B cell (primary cell): ENCODE measurements around the gene COL1A1. TPM values are rescaled to one million over a fixed set of nuclear protein-coding genes. Genes with fewer than 3 reads are reported as not detected.

Source experiments
- ATAC-seq: fragments of 200-7000 bp; cut with Tn5 transposase; one replicate; pipeline ENCODE4 v1.10.0; 2021; ENCODE audit warnings: low read depth, mild to moderate bottlenecking, moderate number of reproducible peaks, moderate library complexity
- CTCF ChIA-PET: fragments of 350-600 bp; sonication (Branson Sonifier 250); formaldehyde crosslinking; loops from one replicate; lab custom pipeline; 2021; ENCODE audit warnings: antibody characterized with exemption, inconsistent platforms; lab: Charles Lee
- POLR2A ChIA-PET: fragments of 350-600 bp; sonication (Branson Sonifier 250); formaldehyde crosslinking; loops from one replicate; lab custom pipeline; 2021; ENCODE audit warnings: antibody characterized with exemption; lab: Charles Lee
- DNase-seq: peaks from one replicate; pipeline ENCODE4 v3.0.0; 2013
- H2AFZ ChIP-seq: 2 replicates; pipeline ENCODE4 v1.6.1; 2012; ENCODE audit warnings: mild to moderate bottlenecking, low read depth, low read length; ENCODE audit not compliant: insufficient read depth, poor library complexity, severe bottlenecking
- H3K27ac ChIP-seq, 2 donors: 1 replicate in 1 of 2; 2 replicates in 1 of 2; pipeline ENCODE4 v1.5.1; 2012 to 2013; ENCODE audit warnings: low read length in 2 of 2, mild to moderate bottlenecking in 2 of 2, moderate library complexity in 1 of 2
- H3K27me3 ChIP-seq, 4 experiments: fragments of 200-600 bp in 1 of 4; sonication (generic) in 1 of 4; replicated peaks in 1 of 4; 1 replicate in 2 of 4; 2 replicates in 2 of 4; pipeline versions ENCODE4 v1.6.1 to v1.7.0; 2013 to 2016; ENCODE audit warnings: low read length in 3 of 4, mild to moderate bottlenecking in 2 of 4, mixed read lengths in 1 of 4, moderate library complexity in 1 of 4; ENCODE audit not compliant: insufficient read depth in 4 of 4, control insufficient read depth in 3 of 4; ENCODE audit errors: control extremely low read depth in 1 of 4
- H3K36me3 ChIP-seq, 2 experiments: replicated peaks in 1 of 2; 1 replicate in 1 of 2; 2 replicates in 1 of 2; pipeline versions ENCODE4 v1.6.1 to v1.7.1; 2013; ENCODE audit warnings: low read length in 1 of 2; ENCODE audit not compliant: insufficient read depth in 2 of 2, control insufficient read depth in 1 of 2; ENCODE audit errors: control extremely low read depth in 1 of 2, extremely low read depth in 1 of 2
- H3K4me1 ChIP-seq, 2 donors: fragments of 200-600 bp in 1 of 2; sonication (generic) in 1 of 2; 1 replicate in 1 of 2; 2 replicates in 1 of 2; pipeline versions ENCODE4 v1.5.1 to v1.6.1; 2013 to 2017; ENCODE audit warnings: low read length in 2 of 2; ENCODE audit not compliant: control insufficient read depth in 2 of 2, insufficient read depth in 2 of 2
- H3K4me2 ChIP-seq: replicated peaks from 2 replicates; pipeline ENCODE3; 2012; ENCODE audit warnings: mild to moderate bottlenecking, low read depth, low read length; ENCODE audit not compliant: poor library complexity, severe bottlenecking
- H3K4me3 ChIP-seq, 5 experiments: fragments of 200-600 bp in 1 of 5; sonication (generic) in 1 of 5; 1 replicate in 3 of 5; 2 replicates in 2 of 5; pipeline versions ENCODE4 v1.5.1 to v1.7.0; 2011 to 2016; ENCODE audit warnings: low read length in 4 of 5, mild to moderate bottlenecking in 4 of 5, low read depth in 2 of 5, control low read depth in 1 of 5, moderate library complexity in 1 of 5; ENCODE audit not compliant: insufficient read depth in 1 of 5; ENCODE audit errors: control extremely low read depth in 1 of 5, extremely low read depth in 1 of 5
- H3K79me2 ChIP-seq: fragments of 200-600 bp; sonication (generic); one replicate; pipeline ENCODE4 v1.6.0; 2016; ENCODE audit warnings: low read length; ENCODE audit not compliant: control insufficient read depth, insufficient read depth
- H3K9ac ChIP-seq: fragments of 200-600 bp; sonication (generic); 2 replicates; pipeline ENCODE4 v1.6.1; 2017; ENCODE audit warnings: mild to moderate bottlenecking, low read length, moderate library complexity
- H3K9me3 ChIP-seq, 3 donors: one replicate each; pipeline versions ENCODE4 v1.6.1 to v1.7.1; 2013; ENCODE audit warnings: low read length in 2 of 3; ENCODE audit not compliant: control insufficient read depth in 2 of 3, insufficient read depth in 1 of 3; ENCODE audit errors: control extremely low read depth in 1 of 3
- H4K20me1 ChIP-seq: 2 replicates; pipeline ENCODE4 v1.6.0; 2012; ENCODE audit warnings: mild to moderate bottlenecking, low read length; ENCODE audit not compliant: insufficient read depth, control insufficient read depth, poor library complexity, severe bottlenecking
- H3K27ac Mint-ChIP-seq: one replicate; pipeline ENCODE4 v1.8.0; 2021; ENCODE audit warnings: mixed read lengths
- H3K27me3 Mint-ChIP-seq: one replicate; pipeline ENCODE4 v1.8.0; 2021; ENCODE audit warnings: mixed read lengths
- H3K4me1 Mint-ChIP-seq: one replicate; pipeline ENCODE4 v1.8.0; 2021; ENCODE audit warnings: mixed read lengths
- H3K4me3 Mint-ChIP-seq: one replicate; pipeline ENCODE4 v1.8.0; 2021; ENCODE audit warnings: mixed read lengths
- H3K9me3 Mint-ChIP-seq: one replicate; pipeline ENCODE4 v1.8.0; 2022; ENCODE audit warnings: mixed read lengths; ENCODE audit not compliant: insufficient read depth
- CTCF ChIP-seq: fragments of 200-600 bp; IDR thresholded peaks from one replicate; pipeline ENCODE4 v1.8.0; 2022; ENCODE audit warnings: antibody characterized with exemption, mild to moderate bottlenecking
- EZH2 ChIP-seq: IDR thresholded peaks from 2 replicates; pipeline ENCODE4 v1.6.1; 2012; ENCODE audit warnings: borderline replicate concordance, low read depth, mild to moderate bottlenecking, moderate library complexity, low read length; ENCODE audit not compliant: insufficient read depth, poor library complexity, severe bottlenecking
- WGBS: methylation state at CpG from one replicate; pipeline ENCODE4 v1.1.5; 2013; ENCODE audit warnings: missing lambda C conversion rate; ENCODE audit not compliant: insufficient coverage; 5-methylcytosine and 5-hydroxymethylcytosine counted together
- intact Hi-C: fragments of 100-400 bp; cut with micrococcal nuclease; formaldehyde crosslinking; loops from one replicate; pipeline ENCODE4 v1.10.0; 2022
- polyA plus RNA-seq: library from polyadenylated mRNA; depleted of rRNA; stranded (reverse); fragments of >200 nt; gene quantifications from 2 replicates; pipeline ENCODE4 v1.2.3, GENCODE V29; 2012
- total RNA-seq, 2 donors: library from RNA; stranded (reverse); fragments of 120-200 nt in 1 of 2; gene quantifications; 1 replicate in 1 of 2; 2 replicates in 1 of 2; pipeline versions ENCODE4 v1.2.3 to v1.2.4, GENCODE V29; 2013 to 2022

Gene COL1A1
- total and polyA plus RNA-seq, 2 donors (not counting 1 experiment from before 2014, with no cell fraction given) = 0.66 to 9.1 TPM

- POLR2A ChIA-PET = no interaction called here
Measured at GRCh38 chr17:50186661-50187393, 14.6 kb downstream of the COL1A1 start.

More at GRCh38 chr17:50186661-50187393, 14.6 kb downstream of the COL1A1 start:
- Histone ChIP-seq H3K79me2 (no peaks in the 10 kb centered on the region), H2AFZ (no peak overlapping the region), H3K4me2 (no peak overlapping the region), H3K9ac (no peak overlapping the region), H3K27me3 (no peaks in the 10 kb centered on the region), H3K4me3 (no peak overlapping the region), H3K4me1 (peaks cover 27 to 32% of the 10 kb centered on the region in 2 donors), H3K36me3 (no peaks in the 10 kb centered on the region), H3K9me3 (peaks cover 0 to 5% (median 0%) of the 10 kb centered on the region in 3 donors), H3K27ac (no peak overlapping the region), H4K20me1 (no peaks in the 10 kb centered on the region)
- 95% methylated on average over 22 of the region's 24 CpGs for WGBS
- ATAC-seq (no peak), DNase-seq (no peak)
- no peaks in the 10 kb centered on the region for H3K27me3 Mint-ChIP-seq
- H3K27ac Mint-ChIP-seq = no peak overlapping the region
- no peak overlapping the region for H3K4me3 Mint-ChIP-seq
- CTCF ChIA-PET = no interaction called here
- H3K9me3 Mint-ChIP-seq = no peaks in the 10 kb centered on the region
- intact Hi-C loops = no loop called here
- TF ChIP-seq CTCF = no peak
- TF ChIP-seq EZH2 = no peak
- peaks cover 37% of the 10 kb centered on the region for H3K4me1 Mint-ChIP-seq
